GM19395 (cell line): ENCODE measurements around the gene B3GNT9.

Source experiments
- ATAC-seq: cut with Tn5 transposase; IDR thresholded peaks from one replicate; pipeline ENCODE4 v1.9.1; 2021; ENCODE audit warnings: mild to moderate bottlenecking, moderate library complexity; ENCODE audit not compliant: unreplicated experiment

The B3GNT9 gene

DNA sequence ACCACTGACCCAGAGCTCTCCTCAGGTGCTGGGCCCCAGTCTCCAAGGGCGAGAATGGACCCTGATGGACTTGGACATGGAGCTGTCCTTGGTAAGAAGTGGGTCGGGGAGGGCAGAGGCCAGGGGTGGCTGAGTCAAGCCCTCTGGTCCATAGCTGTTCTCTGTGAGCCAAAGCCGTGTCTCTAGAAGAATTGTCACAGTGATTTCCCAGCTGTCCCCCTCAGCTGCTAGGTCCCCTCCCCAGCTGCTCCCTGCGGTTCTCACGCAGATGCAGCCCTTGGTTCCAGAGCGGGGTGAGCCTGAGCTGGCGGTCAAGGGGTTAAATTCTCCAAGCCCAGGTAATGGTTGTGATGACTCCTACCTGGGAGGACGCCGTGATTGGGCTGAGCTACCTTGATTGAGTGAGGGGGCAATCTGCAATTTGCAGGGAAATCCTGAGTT is 18.2 kb upstream of the B3GNT9 start:
- no peak for ATAC-seq

GRCh38 chr16:67167588-67167987 is 16.8 kb upstream of the B3GNT9 start:
- no peak for ATAC-seq

- ATAC-seq = no peak
These were observed 15.9 kb upstream of the B3GNT9 start for GRCh38 chr16:67166598-67167168.

GRCh38 chr16:67166110-67166547 is 15.3 kb upstream of the B3GNT9 start:
- no peak for ATAC-seq

- ATAC-seq = no peak
These were observed 14.6 kb upstream of the B3GNT9 start for GRCh38 chr16:67165121-67166078.

GRCh38 chr16:67164599-67165061 is 13.8 kb upstream of the B3GNT9 start, which contains the start of gene HSF4:
Gene HSF4, plus strand, starts transcription at chr16:67164745. Its CDS starts 67 bp downstream, at chr16:67164812.
- no peak for ATAC-seq

DNA sequence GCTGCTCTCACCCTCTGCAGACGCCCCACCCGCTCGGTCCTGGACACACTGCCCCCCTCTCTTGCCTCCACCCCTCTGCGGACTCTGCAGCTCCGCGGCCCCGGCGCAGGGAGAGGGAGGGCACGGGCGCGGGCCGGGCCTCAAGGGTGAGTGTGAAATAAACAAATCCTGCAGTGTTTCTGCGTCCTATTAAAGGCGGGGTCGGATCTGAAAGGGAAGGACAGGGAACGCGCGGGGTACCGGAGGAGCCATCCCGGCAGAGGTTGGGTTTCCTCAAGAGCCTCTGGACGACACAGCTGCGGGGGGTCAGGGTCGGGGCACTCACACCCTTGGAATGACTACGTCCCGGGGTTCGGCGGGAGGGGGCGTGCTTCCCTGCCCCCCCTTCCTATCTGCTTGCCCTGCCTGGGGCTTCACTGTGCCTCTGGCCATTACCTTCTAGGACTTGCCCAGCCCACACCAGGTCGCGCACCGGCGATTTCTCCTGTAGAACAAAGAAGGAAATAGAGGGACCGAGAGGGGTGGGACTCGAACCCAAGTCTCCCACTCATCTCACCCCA is 13.3 kb upstream of the B3GNT9 start:
- ATAC-seq = no peak

DNA sequence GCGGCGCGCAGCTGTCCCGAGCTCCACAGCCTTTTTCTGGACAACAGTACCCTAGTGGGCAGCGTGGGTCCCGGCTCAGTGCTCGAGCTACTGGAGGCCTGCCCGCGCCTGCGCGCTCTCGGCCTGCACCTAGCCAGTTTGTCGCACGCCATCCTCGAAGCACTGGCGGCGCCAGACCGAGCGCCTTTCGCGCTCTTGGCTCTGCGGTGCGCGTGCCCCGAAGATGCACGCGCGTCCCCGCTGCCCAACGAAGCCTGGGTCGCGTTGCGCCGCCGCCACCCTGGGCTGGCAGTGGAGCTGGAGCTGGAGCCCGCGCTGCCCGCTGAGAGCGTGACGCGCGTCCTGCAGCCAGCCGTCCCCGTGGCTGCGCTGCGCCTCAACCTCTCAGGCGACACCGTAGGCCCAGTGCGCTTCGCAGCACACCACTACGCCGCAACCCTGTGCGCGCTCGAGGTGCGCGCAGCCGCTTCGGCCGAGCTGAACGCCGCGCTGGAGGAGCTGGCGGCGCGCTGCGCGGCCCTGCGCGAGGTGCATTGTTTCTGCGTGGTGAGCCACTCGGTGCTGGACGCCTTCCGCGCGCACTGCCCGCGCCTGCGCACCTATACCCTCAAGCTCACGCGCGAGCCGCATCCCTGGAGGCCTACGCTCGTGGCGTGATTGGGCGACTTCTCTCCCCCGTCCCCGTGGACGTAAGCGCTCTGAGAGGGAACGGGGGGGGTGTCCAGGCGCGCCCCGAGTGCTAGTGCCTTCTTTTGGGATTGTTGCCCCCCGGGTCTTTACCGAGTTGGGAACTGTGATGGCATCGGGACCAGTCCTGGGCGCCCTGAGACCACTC is 12.6 kb upstream of the B3GNT9 start:
- ATAC-seq = no peak

DNA sequence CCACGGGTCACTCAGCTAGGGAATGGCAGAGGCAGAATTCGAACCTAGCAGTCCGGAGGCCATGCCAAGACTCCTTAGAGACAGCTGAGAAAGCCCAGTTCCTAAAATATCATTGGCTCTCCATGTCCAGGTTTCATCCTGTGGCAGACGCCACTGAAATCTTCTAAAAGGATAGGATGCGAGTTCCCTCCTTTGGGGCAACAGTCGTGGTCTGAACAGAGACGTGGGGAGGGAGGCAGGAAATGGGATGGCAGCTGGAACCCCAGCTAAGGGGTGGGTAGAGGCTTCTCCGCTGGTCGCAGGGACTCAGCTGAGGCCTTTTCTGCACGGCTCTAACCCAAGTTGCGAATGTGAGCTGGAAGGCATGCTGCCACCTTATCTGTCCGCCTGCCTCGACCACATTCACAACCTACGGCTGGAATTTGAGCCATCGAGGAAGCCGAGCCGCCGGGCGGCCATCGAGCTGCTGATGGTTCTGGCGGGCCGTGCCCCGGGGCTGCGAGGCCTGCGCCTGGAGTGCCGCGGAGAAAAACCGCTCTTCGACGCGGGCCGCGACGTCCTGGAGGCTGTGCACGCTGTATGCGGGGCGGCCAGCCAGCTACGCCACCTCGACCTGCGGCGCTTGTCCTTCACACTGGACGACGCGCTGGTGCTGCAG is 11.8 kb upstream of the B3GNT9 start:
- ATAC-seq = no peak

- no peak for ATAC-seq
These were observed 10.8 kb upstream of the B3GNT9 start for GRCh38 chr16:67161595-67162058.

GRCh38 chr16:67158637-67159600 is 8.1 kb upstream of the B3GNT9 start:
- ATAC-seq = peak; percentile 44

DNA sequence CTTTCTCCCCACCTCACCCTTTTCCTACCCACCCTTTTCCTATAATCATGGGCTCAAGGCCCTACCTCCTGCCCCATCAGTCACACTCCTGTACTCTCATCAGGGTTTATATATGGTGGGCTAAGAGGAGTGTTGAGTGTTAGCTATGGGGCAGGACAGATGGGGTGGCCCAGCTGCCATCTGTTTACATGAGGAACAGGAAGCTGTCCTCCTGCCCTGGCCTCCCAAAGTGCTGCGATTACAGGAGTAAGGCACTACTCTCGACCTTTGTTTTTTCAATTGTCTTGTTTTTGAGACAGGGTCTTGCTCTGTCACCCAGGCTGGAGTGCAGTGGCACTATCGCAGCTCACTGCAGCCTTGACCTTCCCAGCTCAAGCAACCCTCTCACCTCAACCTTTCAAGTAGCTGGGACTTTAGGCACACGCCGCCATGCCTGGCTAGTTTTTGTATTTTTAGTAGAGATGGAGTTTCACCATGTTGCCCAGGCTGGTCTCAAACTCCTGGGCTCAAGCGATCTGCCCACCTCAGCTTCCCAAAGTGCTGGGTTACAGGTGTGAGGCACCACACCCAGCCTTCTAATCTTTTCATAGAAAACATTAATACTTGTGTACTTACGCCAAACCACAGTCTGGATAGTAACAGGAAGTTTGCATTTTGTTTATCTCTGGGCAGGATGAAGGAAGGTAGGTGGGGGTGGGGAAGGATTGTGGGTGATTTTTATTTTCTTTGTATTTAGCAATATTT is 7.3 kb upstream of the B3GNT9 start:
- ATAC-seq = no peak

GRCh38 chr16:67157106-67157748 is 6.4 kb upstream of the B3GNT9 start:
- no peak for ATAC-seq

DNA sequence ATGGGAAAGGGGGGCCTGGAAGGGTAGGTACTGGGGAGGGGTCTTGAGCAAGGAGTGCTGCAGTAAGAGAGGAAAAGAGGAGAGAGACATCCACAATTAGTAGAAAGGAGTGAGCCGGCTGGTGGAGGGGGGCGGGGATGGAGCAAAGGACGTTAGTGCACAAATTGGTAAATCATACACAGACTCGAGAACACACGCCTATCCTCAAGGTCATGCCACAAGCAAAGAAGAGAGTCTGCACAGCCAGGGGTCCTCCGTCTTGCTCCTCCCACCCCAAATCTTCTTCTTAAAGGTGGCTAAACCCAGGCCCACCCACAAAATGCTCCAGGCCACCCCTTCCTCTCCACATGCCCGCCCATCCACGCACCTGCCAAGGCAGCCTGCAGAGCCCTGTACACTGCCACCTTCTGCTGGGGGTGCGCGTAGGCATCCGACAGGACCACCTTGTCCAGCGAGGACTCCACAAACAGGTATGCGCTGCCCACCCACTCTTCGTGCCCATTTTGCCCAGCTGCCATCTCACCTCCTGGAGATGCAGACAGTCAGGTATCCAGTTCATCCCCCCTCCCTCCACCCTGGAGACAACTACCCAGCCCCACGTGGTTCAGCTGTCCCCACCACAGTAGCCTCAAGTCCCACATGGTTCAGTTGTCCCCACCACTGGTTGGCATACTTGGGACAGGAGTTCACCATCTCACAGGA is 5.5 kb upstream of the B3GNT9 start:
- ATAC-seq = no peak

DNA sequence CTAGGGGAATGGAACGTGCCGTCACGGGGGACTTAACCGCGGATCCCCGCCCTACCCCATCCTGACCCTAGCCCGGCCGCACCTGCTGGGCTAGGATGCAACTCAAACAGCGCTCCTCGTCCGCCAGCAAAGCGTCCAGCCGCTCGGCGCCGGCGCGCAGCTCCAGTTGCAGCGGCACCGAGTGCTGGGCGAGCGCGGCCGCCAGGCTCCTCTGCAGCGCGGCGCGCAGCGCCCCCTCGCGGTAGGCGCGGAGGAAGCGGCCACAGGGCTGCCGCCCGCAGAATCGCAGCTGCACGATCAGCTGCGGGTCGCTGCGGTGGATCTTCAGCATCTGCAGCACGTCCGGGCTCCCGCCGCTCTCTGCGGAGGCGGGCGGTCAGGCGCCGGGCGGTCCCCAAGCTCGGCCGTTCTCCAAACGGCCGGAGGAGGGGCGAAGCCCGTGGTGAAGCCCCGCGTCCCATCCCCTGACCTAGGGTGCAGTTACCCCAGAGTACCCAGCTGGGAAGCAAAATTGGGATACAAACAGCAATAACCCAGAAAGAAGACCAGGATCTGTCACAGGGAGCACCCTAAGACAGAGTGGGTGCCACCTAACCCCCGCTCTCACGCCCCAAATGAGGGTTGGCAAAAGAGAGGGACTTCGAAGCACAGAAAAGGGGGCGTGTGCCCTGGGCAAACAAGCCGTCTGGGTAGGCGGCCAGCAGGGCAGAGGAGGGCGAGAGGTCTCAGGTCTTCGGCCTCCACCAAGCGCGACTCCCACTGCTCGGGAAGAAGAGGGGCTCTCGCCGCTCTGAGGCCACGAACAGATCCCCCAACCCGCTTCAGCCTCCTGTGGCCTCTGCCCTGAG is 4.7 kb upstream of the B3GNT9 start:
- peak; percentile 28 for ATAC-seq

DNA sequence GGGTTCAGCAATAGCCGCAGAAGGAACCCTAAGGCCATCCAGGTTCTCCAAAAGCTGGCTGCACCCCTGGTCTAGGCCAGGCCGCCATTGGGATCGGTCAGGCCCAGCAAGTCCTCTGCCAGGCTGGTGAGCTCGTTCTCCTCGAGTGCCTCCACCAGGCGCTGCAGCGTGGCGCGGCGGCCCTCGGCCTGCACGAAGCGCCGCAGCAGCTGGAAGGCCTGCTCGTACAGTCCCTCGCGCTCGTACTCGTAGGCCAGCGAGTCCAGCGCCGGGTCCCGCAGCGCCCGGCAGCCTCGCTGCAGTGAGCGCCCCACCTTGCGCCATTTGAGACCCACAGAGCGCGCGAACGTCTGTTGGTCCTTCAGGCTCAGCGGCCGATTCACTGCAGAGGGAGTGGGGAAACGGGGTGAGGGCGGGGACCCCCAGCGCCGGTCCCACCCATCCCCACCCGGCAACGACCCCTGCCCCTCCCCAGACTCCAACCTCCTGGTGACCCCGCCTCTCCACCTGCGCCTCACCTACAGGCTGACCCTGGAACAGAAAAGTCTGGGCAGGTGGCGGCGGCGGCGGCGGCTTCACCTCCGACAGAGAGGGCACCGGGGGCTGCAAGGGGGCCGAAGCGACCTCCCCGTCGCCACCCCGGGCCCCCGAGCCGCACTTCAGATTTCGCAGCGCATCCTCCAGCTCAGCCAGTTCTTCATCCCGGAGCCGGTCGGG is 3.9 kb upstream of the B3GNT9 start:
- ATAC-seq = no peak
